Endodermal cell (in vitro differentiated cells): ENCODE measurements around the gene GPR37. TPM values are rescaled to one million over a fixed set of nuclear protein-coding genes. Genes with fewer than 3 reads are reported as not detected.

Experiments used
- DNase-seq: peaks from one replicate; pipeline ENCODE4 v3.0.0-alpha.2; 2017
- H3K27ac ChIP-seq: 2 replicates; pipeline ENCODE4 v1.5.1; 2013; ENCODE audit warnings: mild to moderate bottlenecking, low read depth, low read length, moderate library complexity
- H3K27me3 ChIP-seq: 2 replicates; pipeline ENCODE4 v1.6.1; 2013; ENCODE audit warnings: mild to moderate bottlenecking, low read length, moderate library complexity; ENCODE audit not compliant: insufficient read depth, control insufficient read depth, poor library complexity, severe bottlenecking
- H3K36me3 ChIP-seq: 2 replicates; pipeline ENCODE4 v1.7.0; 2013; ENCODE audit warnings: mild to moderate bottlenecking, low read length, moderate library complexity; ENCODE audit not compliant: control insufficient read depth, insufficient read depth
- H3K4me1 ChIP-seq: one replicate; pipeline ENCODE4 v1.7.0; 2013; ENCODE audit warnings: low read length; ENCODE audit not compliant: control insufficient read depth, insufficient read depth
- H3K4me3 ChIP-seq: 2 replicates; pipeline ENCODE4 v1.5.1; 2013; ENCODE audit warnings: mild to moderate bottlenecking, low read length, moderate library complexity
- H3K9ac ChIP-seq: 2 replicates; pipeline ENCODE4 v1.6.1; 2013; ENCODE audit warnings: mild to moderate bottlenecking, low read length, moderate library complexity; ENCODE audit not compliant: poor library complexity, severe bottlenecking; ENCODE audit errors: extremely low read depth
- H3K9me3 ChIP-seq: 2 replicates; pipeline ENCODE4 v1.6.1; 2013; ENCODE audit warnings: mild to moderate bottlenecking, low read length, moderate library complexity; ENCODE audit not compliant: control insufficient read depth
- H3K27ac Mint-ChIP-seq: 2 replicates; pipeline ENCODE4 v1.8.0; 2020; ENCODE audit warnings: mixed read lengths
- H3K27me3 Mint-ChIP-seq: 2 replicates; pipeline ENCODE4 v1.8.0; 2021; ENCODE audit warnings: mild to moderate bottlenecking, mixed read lengths; ENCODE audit not compliant: insufficient read depth
- H3K36me3 Mint-ChIP-seq: 2 replicates; pipeline ENCODE4 v1.8.0; 2020; ENCODE audit warnings: low read depth, mixed read lengths
- H3K4me1 Mint-ChIP-seq: 2 replicates; pipeline ENCODE4 v1.8.0; 2020; ENCODE audit warnings: mixed read lengths
- H3K4me3 Mint-ChIP-seq: 2 replicates; pipeline ENCODE4 v1.8.0; 2020; ENCODE audit warnings: mild to moderate bottlenecking, moderate library complexity, mixed read lengths
- H3K9me3 Mint-ChIP-seq: 2 replicates; pipeline ENCODE4 v1.8.0; 2020; ENCODE audit warnings: mild to moderate bottlenecking, mixed read lengths
- WGBS, 2 experiments: methylation state at CpG; one replicate each; pipeline versions ENCODE4 v1.1.5 to v1.1.7; 2013; ENCODE audit warnings: missing lambda C conversion rate in 2 of 2, mixed read lengths in 1 of 2; ENCODE audit not compliant: insufficient coverage in 1 of 2, insufficient read length in 1 of 2; 5-methylcytosine and 5-hydroxymethylcytosine counted together
- total RNA-seq, 2 donors: library from RNA; stranded (reverse); fragmentation: NEBNext Ultra II Directional in 1 of 2; extraction: Animal tissue kit (Norgen Biotek cat#: 25700) in 1 of 2; gene quantifications; 2 replicates in 1 of 2; 3 replicates in 1 of 2; pipeline ENCODE4 v1.2.1, GENCODE V29; 2021
- TF ChIP-seq, protein P1 (sequence below): fragments of 200-600 bp; sonication (generic); conservative IDR thresholded peaks from 2 replicates; pipeline ENCODE4 v1.5.0; 2021; ENCODE audit warnings: antibody characterized with exemption, mild to moderate bottlenecking

The GPR37 gene
- total RNA-seq, 2 donors from 2014 or later: 31.6 to 33.1 TPM

DNA sequence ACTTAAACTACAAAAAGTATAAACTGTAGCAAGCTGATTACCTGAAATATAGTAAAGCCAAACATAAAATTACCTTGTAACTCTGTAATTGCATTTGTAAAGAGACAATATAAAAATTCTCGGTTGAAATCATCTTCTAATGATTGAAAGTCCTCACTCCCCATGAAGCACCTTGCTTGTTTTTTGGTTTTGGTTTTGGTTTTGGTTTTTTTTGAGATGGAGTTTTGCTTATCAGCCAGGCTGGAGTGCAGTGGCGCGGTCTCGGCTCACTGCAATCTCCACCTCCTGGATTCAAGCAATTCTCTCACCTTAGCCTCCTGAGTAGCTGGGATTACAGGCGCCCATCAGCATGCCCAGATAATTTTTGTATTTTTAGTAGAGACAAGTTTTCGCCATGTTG is 33.9 kb upstream of the GPR37 start:
- Histone ChIP-seq H3K27ac (no peak overlapping the region), H3K9ac (no peak overlapping the region), H3K36me3 (no peaks in the 10 kb centered on the region), H3K4me1 (peaks cover under 1% of the 10 kb centered on the region), H3K27me3 (no peaks in the 10 kb centered on the region), H3K4me3 (no peak overlapping the region), H3K9me3 (no peaks in the 10 kb centered on the region)
- Mint-ChIP-seq H3K27ac (no peak overlapping the region), H3K9me3 (no peaks in the 10 kb centered on the region), H3K4me3 (no peak overlapping the region), H3K27me3 (no peaks in the 10 kb centered on the region), H3K36me3 (no peaks in the 10 kb centered on the region), H3K4me1 (peaks cover under 1% of the 10 kb centered on the region)
- 87 to 90% methylated on average over 4 to 6 of the region's 6 CpGs for WGBS, 2 experiments
- TF ChIP-seq, protein P1, sequence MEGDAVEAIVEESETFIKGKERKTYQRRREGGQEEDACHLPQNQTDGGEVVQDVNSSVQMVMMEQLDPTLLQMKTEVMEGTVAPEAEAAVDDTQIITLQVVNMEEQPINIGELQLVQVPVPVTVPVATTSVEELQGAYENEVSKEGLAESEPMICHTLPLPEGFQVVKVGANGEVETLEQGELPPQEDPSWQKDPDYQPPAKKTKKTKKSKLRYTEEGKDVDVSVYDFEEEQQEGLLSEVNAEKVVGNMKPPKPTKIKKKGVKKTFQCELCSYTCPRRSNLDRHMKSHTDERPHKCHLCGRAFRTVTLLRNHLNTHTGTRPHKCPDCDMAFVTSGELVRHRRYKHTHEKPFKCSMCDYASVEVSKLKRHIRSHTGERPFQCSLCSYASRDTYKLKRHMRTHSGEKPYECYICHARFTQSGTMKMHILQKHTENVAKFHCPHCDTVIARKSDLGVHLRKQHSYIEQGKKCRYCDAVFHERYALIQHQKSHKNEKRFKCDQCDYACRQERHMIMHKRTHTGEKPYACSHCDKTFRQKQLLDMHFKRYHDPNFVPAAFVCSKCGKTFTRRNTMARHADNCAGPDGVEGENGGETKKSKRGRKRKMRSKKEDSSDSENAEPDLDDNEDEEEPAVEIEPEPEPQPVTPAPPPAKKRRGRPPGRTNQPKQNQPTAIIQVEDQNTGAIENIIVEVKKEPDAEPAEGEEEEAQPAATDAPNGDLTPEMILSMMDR: no peak
- no peak for DNase-seq

DNA sequence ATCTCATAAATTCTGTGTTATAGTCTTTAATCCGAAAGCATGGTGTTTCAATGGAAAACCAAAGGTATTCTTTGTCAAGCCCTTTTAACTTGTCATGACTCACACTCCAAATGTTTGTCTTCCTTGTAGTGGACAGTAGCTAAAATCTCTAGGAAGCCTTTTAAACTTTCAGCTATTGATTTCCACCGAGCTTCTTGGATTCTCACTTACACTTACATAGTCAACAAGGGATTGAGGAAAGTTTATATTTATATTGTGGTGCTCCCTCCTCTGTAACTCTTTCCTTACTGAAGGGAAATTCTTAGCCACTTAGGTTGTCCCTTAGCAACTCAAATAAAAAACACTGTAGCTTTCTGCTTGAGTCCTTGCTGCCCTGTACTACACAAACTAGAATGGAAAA is 31.2 kb upstream of the GPR37 start:
- 95 to 100% methylated on average over 1 to 2 of the region's 2 CpGs for WGBS, 2 experiments
- Histone ChIP-seq H3K9ac (no peak overlapping the region), H3K4me3 (no peak overlapping the region), H3K36me3 (no peaks in the 10 kb centered on the region), H3K27ac (no peak overlapping the region), H3K27me3 (no peaks in the 10 kb centered on the region), H3K4me1 (no peaks in the 10 kb centered on the region), H3K9me3 (no peaks in the 10 kb centered on the region)
- no peaks in the 10 kb centered on the region for H3K27me3 Mint-ChIP-seq
- no peak overlapping the region for H3K4me3 Mint-ChIP-seq
- TF ChIP-seq, protein P1: no peak
- DNase-seq: no peak
- no peaks in the 10 kb centered on the region for H3K36me3 Mint-ChIP-seq
- no peak overlapping the region for H3K27ac Mint-ChIP-seq
- no peaks in the 10 kb centered on the region for H3K4me1 Mint-ChIP-seq
- H3K9me3 Mint-ChIP-seq: no peaks in the 10 kb centered on the region

DNA sequence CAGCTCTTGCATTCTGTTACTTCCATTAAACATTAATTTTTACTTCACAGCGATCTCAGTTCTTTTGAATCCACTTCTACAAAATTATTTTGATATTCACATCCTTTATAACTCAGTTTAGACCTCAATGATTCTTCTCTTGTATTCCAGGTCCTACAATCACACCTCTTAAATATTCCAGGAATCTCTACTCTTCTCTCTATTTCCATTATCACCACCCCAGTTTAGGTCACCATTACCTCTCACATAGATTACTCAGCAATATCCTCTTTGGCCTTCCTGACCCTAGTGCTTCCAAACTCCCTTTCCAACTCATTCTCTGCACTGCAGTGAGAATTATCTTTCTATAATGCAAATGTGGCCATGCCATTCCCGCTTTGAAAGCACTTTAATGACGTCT is 27.1 kb upstream of the GPR37 start:
- TF ChIP-seq, protein P1: no peak
- DNase-seq: no peak
- H3K9ac ChIP-seq: no peak overlapping the region
- Mint-ChIP-seq H3K4me1 (no peaks in the 10 kb centered on the region), H3K9me3 (no peaks in the 10 kb centered on the region), H3K27ac (no peak overlapping the region), H3K4me3 (no peak overlapping the region), H3K36me3 (no peaks in the 10 kb centered on the region), H3K27me3 (no peaks in the 10 kb centered on the region)
- no peaks in the 10 kb centered on the region for H3K9me3 ChIP-seq
- no peaks in the 10 kb centered on the region for H3K4me1 ChIP-seq
- H3K27me3 ChIP-seq: no peaks in the 10 kb centered on the region
- H3K36me3 ChIP-seq: no peaks in the 10 kb centered on the region
- 89 to 93% methylated on average over 3 of the region's 3 CpGs for WGBS, 2 experiments
- H3K4me3 ChIP-seq: no peak overlapping the region
- H3K27ac ChIP-seq: no peak overlapping the region
